Coronary artery (tissue), 2 donors: ENCODE measurements around the gene MISP.
"Not testable (repeated sequence)": the region's sequence is repeated elsewhere in the genome, so short reads cannot be mapped to it uniquely, and the experiment has no call there.

Experiments
- DNase-seq: peaks from one replicate; pipeline ENCODE4 v3.0.0-alpha.2; 2017; ENCODE audit warnings: low spot score
- H3K27ac ChIP-seq, 2 donors: fragments of 200-600 bp; sonication (generic); one replicate each; pipeline ENCODE4 v1.5.1; 2016 to 2019
- H3K4me3 ChIP-seq: fragments of 200-600 bp; sonication (generic); 2 replicates; pipeline ENCODE4 v1.5.1; 2016; ENCODE audit warnings: mild to moderate bottlenecking, moderate library complexity
- TF ChIP-seq, protein P1 (sequence below): fragments of 200-600 bp; sonication (generic); IDR thresholded peaks from one replicate; pipeline ENCODE4 v1.5.1; 2019; ENCODE audit warnings: antibody characterized with exemption

The MISP gene, protein sequence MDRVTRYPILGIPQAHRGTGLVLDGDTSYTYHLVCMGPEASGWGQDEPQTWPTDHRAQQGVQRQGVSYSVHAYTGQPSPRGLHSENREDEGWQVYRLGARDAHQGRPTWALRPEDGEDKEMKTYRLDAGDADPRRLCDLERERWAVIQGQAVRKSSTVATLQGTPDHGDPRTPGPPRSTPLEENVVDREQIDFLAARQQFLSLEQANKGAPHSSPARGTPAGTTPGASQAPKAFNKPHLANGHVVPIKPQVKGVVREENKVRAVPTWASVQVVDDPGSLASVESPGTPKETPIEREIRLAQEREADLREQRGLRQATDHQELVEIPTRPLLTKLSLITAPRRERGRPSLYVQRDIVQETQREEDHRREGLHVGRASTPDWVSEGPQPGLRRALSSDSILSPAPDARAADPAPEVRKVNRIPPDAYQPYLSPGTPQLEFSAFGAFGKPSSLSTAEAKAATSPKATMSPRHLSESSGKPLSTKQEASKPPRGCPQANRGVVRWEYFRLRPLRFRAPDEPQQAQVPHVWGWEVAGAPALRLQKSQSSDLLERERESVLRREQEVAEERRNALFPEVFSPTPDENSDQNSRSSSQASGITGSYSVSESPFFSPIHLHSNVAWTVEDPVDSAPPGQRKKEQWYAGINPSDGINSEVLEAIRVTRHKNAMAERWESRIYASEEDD

DNA sequence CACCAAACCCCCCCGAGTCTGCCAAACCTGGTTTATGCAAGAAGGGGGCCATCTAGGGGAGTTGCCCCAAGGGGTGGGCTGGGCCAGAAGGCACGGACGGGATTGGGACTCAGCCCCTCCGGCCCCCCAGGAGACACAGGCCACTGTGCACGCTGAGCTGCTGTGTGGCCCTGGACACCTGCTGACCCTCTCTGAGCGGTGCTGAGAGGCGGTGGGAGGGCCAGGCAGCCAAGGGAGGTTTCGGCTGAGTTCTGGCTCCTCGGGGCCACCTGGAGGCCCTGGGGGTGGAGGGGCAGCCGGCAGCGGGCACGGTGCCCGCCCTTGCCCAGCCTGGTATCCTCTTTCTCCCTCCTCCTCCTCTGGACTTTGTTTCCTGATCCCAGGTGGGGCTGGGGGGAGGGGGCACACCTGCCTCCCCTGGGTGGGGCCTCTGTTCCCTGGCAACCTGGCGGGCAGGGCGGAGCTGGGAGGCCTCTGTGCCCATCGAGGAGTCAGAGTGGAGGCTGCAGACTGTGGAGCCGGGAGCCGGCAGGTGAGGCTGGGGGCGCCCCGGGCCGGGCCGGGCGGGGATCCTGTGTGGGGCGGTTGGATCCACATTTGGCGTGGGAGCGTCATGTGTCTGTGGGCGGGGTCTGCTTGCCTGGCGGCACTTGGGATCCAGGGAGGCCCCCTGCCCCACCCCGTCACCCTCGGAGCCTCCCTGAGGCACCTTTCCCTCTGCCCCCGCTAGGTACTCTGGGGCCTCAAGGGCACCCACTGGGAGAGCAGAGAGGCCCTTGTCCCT lies at the start of gene MISP:
Gene MISP, plus strand, starts transcription at position 473 of the 784 bp plus-strand sequence. CDS start 5,835 bp downstream, outside the sequence.
- DNase-seq: no peak
- no peak within 1 kb of the TSS for H3K27ac ChIP-seq
- no peak within 1 kb of the TSS for H3K4me3 ChIP-seq
- TF ChIP-seq, protein P1, sequence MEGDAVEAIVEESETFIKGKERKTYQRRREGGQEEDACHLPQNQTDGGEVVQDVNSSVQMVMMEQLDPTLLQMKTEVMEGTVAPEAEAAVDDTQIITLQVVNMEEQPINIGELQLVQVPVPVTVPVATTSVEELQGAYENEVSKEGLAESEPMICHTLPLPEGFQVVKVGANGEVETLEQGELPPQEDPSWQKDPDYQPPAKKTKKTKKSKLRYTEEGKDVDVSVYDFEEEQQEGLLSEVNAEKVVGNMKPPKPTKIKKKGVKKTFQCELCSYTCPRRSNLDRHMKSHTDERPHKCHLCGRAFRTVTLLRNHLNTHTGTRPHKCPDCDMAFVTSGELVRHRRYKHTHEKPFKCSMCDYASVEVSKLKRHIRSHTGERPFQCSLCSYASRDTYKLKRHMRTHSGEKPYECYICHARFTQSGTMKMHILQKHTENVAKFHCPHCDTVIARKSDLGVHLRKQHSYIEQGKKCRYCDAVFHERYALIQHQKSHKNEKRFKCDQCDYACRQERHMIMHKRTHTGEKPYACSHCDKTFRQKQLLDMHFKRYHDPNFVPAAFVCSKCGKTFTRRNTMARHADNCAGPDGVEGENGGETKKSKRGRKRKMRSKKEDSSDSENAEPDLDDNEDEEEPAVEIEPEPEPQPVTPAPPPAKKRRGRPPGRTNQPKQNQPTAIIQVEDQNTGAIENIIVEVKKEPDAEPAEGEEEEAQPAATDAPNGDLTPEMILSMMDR: no peak

DNA sequence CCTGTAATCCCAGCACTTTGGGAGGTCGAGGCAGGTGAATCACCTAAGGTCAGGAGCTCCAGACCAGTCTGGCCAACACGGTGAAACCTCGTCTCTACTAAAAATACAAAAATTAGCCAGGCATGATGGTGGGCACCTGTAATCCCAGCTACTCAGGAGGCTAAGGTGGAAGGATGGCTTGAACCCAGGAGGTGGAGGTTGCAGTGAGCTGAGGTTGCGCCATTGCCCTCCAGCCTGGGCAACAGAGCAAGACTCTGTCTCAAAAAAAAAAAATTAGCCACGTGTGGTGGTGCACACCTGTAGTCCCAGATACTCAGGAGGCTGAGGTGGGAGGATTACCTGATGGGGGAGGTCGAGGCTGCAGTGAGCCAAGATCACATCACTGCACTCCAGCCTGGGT lies 48.1 kb upstream of the MISP start:
- DNase-seq, H3K4me3 ChIP-seq, H3K27ac ChIP-seq: not testable (repeated sequence)

DNA sequence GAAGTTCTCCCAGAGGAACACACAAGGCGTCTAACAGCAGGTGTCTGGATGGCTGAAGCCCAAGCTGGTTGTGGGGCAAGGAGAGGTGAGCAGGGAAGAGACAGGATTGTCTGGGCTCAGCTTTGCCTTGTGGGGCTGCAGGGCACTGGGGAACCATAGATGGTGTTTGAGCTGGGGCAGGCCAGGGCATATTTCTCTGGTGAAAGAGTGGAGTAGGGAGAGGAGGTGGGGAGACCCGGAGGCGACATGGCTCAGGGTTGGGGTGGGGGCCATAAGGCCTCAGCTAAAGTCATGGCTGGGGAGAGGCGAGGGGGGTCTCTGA lies 47.6 kb upstream of the MISP start:
- DNase-seq: no peak
- H3K4me3 ChIP-seq: peak overlapping the region; percentile 39
- H3K27ac ChIP-seq: peak overlapping the region in 1 of 2 donors; percentile 32

DNA sequence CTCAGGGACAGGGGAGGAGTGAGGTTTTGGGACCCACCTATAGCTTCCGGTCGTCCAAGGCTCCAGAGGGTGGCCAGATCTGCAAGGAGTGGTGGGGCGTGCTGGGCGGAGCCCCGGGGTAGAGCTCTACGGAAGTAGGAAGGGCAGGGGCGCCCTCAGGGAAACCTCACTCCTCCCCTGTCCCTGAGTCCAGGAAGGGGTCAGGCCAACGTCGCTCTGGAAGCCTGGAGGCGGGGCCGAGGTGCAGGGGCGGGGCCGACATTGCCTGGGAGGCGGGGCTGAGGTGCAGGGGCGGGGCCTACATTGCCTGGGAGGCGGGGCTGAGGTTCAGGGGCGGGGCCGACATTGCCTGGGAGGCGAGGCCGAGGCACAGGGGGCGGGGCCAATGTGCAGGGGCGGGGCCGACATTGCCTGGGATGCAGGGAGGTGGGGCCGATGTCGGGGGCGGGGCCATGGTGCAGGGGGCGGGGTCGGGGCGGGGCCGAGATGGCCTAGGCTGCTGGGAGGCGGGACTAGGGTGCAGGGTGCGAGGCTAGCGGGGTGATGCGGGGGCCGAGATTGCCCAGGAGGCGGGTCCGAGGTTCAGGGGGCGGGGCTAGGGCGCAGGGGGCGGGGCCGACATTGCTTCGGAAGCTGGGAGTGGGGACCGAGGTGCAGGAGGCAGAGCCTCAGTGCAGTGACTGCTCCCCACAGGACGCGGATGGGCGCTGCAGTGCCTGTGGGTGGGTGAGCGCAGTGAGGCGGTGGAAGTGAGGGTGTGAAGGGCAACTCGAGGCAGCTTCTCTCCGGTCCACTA lies 47.1 kb upstream of the MISP start:
- DNase-seq: no peak
- H3K4me3 ChIP-seq: peak overlapping the region; percentile 39
- TF ChIP-seq, protein P1: no peak
- H3K27ac ChIP-seq: peak overlapping the region in 1 of 2 donors; percentile 32

More for the DNA sequence above, 47.6 kb upstream of the MISP start:
- TF ChIP-seq, protein P1: no peak

DNA sequence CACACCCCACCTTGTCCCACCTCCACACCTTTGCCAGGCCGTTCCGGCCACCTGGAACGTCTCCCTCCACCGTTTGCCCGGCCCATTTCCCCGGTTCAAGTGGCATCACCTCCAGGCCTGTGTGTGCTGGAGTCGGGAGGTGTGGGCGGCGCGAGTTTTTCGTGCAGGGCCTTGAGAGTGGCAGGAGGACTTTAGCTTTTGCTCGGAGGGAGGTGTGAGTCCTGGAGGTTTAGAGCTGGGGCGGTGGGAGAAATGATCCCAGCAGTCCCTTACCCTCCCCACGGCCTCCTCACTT lies 46.5 kb upstream of the MISP start:
- no peak for DNase-seq
- TF ChIP-seq, protein P1: no peak
- Histone ChIP-seq H3K27ac (no peak overlapping the region), H3K4me3 (peak overlapping the region; percentile 39)

DNA sequence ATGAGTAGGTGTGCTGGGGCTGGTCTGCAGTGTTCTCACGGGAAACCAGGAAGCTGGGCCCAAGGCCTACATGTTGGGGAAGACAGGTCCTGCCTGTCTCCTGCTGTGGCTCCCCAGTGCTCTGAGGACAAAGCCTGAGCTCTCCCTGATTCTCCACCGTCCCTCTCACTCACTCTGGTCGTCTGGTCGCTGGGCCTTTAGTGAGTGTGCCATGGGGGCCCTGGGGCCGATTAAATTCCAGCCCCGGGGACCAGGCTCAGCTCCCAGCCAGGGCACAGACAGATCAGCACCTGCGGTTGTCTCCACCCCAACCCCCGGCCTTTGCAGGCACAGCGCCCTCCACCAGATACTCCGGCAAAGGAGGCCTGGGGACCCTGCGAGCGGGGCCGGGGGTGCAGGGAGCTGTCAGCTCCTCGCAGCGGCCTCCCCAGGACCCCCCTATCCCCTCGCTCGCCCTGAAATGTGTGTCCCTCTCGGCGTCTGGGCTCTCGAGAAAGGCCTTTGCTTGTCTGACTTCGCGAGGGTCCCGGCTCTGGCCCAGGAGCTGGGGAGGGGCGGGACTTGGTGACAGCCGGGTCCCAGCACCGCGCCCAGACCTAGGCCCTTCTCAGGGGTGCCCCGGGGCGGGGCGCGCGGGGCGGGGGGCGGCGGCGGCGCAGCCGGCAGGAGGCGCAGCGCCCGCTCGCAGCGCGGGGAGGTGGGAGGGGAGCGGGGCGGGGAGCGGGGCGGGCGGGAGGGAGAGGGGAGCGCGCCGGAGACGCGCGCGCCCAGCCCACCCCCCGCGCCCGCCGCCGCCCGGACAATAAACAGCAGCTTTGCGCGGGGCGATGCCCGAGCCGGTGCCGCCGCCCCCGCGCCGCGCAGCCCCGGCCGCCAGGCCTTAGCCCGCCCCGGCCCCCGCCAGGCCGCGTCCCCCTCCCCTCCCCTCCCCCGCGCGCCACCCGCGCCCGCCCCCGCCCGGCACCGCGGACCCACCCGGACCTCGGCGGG lies 42.5 kb upstream of the MISP start, which contains the start of gene PALM:
Gene PALM, plus strand, starts transcription at position 782 of the 990 bp plus-strand sequence. CDS start 212 bp downstream, outside the sequence.
- Histone ChIP-seq H3K27ac (peak within 1 kb of the TSS; percentile 50 to 88), H3K4me3 (peak within 1 kb of the TSS; percentile 77)
- TF ChIP-seq, protein P1: no peak
- DNase-seq: no peak
